PFSK-1 (cell line): ENCODE measurements around the gene DENND6B.

Source experiments
- FOXP2 ChIP-seq: optimal IDR thresholded peaks from 2 replicates; pipeline ENCODE3; 2011; ENCODE audit warnings: borderline replicate concordance, control low read depth, inconsistent platforms; ENCODE audit not compliant: insufficient read depth; ENCODE audit errors: extremely low read length, extremely low read depth
- POLR2AphosphoS5 ChIP-seq: IDR thresholded peaks from 2 replicates; pipeline ENCODE4 v1.6.1; 2012; ENCODE audit warnings: low read depth, mild to moderate bottlenecking, control low read depth, low read length, moderate library complexity
- SIN3A ChIP-seq: IDR thresholded peaks from 2 replicates; pipeline ENCODE4 v1.6.1; 2012; ENCODE audit warnings: mild to moderate bottlenecking, low read length, moderate library complexity, borderline replicate concordance; ENCODE audit not compliant: insufficient read depth
- TAF1 ChIP-seq: IDR thresholded peaks from 2 replicates; pipeline ENCODE4 v1.6.1; 2012; ENCODE audit warnings: low read length, control low read depth, borderline replicate concordance; ENCODE audit not compliant: insufficient read depth
- TF ChIP-seq, protein P1 (sequence below), 2 experiments: IDR thresholded peaks; 2 replicates each; pipeline versions ENCODE4 v1.6.1 to v1.8.0; 2011 to 2012; ENCODE audit warnings: low read depth in 2 of 2, low read length in 2 of 2, control low read depth in 1 of 2, inconsistent platforms in 1 of 2, mild to moderate bottlenecking in 1 of 2, moderate library complexity in 1 of 2; ENCODE audit not compliant: insufficient read depth in 1 of 2

The DENND6B gene

DNA sequence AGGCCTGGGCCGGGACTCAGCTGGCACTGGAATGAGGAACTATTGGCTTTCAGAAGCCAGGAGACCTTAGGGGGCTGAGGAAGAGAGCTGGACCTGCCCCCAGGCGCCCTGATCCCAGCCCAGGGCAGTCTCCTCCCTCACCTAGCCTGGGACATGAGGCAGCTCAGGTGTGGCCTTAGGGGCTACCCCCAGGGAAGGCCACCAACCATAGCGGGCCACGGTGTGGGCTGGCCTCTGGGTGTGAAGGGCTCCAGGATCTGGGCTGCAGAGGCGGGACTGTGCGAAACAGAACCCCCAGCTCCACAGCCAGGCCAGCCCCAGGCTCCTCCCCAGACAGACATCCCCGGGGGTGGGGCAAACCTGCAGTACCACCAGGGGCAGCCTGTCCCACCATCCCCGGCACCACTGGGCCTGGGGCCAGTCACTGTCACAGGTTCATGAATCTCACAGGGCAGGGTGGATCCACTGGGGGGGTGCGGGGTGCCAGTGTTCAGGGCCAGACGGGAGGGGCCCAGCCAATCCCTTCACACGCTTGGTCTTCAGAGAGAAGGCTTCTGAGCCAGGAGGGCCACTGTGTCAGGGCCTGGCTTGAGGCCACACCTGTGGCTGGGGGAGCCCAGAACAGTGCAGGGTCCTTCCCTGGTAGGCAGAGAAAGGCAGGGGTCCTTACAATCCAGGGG is 22.8 kb downstream of the DENND6B start:
- no peak for TF ChIP-seq FOXP2
- no peak for TF ChIP-seq TAF1
- TF ChIP-seq POLR2AphosphoS5, result no peak
- TF ChIP-seq, protein P1, sequence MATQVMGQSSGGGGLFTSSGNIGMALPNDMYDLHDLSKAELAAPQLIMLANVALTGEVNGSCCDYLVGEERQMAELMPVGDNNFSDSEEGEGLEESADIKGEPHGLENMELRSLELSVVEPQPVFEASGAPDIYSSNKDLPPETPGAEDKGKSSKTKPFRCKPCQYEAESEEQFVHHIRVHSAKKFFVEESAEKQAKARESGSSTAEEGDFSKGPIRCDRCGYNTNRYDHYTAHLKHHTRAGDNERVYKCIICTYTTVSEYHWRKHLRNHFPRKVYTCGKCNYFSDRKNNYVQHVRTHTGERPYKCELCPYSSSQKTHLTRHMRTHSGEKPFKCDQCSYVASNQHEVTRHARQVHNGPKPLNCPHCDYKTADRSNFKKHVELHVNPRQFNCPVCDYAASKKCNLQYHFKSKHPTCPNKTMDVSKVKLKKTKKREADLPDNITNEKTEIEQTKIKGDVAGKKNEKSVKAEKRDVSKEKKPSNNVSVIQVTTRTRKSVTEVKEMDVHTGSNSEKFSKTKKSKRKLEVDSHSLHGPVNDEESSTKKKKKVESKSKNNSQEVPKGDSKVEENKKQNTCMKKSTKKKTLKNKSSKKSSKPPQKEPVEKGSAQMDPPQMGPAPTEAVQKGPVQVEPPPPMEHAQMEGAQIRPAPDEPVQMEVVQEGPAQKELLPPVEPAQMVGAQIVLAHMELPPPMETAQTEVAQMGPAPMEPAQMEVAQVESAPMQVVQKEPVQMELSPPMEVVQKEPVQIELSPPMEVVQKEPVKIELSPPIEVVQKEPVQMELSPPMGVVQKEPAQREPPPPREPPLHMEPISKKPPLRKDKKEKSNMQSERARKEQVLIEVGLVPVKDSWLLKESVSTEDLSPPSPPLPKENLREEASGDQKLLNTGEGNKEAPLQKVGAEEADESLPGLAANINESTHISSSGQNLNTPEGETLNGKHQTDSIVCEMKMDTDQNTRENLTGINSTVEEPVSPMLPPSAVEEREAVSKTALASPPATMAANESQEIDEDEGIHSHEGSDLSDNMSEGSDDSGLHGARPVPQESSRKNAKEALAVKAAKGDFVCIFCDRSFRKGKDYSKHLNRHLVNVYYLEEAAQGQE (IDR thresholded peaks at IDR 0.05; ENCODE audit: insufficient read depth in 1 of 2, low read depth in 2 of 2, low read length in 2 of 2), result no peak
- TF ChIP-seq SIN3A, result no peak

DNA sequence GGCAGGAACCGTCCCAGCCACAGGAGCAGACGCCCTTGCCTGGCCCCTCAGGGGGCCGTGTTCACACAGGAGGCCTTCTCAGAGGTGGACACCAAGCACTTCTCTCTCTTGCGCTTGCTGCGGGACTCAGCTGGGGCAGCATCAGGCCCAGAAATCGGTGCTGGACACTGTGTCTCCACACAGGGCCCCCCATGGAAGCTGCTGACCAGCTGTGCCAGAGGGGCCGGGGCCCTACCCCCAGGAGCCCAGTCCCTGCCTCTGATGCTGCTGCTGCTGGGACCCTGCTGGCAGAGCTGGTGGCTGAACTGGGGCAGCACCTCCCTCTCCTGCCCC is 23.3 kb downstream of the DENND6B start:
- TF ChIP-seq FOXP2 (no peak), TAF1 (no peak), SIN3A (no peak), POLR2AphosphoS5 (no peak)
- TF ChIP-seq, protein P1 (IDR thresholded peaks at IDR 0.05; ENCODE audit: insufficient read depth in 1 of 2, low read depth in 2 of 2, low read length in 2 of 2), result no peak

GRCh38 chr22:50302564-50302963 is 24.2 kb downstream of the DENND6B start:
- TF ChIP-seq, protein P1 (IDR thresholded peaks at IDR 0.05; ENCODE audit: insufficient read depth in 1 of 2, low read depth in 2 of 2, low read length in 2 of 2), result no peak
- no peak for TF ChIP-seq TAF1
- TF ChIP-seq FOXP2, result no peak
- TF ChIP-seq POLR2AphosphoS5, result no peak
- TF ChIP-seq SIN3A, result no peak

GRCh38 chr22:50302041-50302541 is 24.7 kb downstream of the DENND6B start:
- TF ChIP-seq TAF1 (no peak), SIN3A (no peak), FOXP2 (no peak), POLR2AphosphoS5 (no peak)
- TF ChIP-seq, protein P1 (IDR thresholded peaks at IDR 0.05; ENCODE audit: insufficient read depth in 1 of 2, low read depth in 2 of 2, low read length in 2 of 2), result no peak
